ENCODE measurements around the gene RNASE13.

Gene RNASE13

DNA sequence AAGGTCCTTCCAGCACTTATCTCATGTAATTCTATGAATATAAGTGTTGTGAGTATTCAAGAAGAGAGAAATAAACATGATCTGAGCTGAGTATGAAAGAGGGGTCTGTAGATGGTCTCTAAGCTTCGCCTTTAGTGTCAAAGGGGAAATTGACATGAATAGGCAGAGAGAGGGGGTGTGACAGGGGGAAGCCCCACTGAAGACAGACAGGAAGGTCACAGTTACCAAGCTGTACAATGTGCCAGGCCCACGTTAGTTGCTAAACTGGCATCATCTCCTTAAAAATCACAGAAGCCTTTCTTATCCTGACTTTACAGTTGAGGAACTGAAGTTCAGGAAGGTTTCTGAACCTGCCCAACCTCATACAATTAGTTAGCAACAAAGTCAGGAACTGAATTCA lies 43.1 kb upstream of the RNASE13 start:
- H3K4me3 ChIP-seq (ENCODE audit: low read depth, low read length), result no peak overlapping the region
- DNase-seq (ENCODE audit: low read depth), result no peak
- TF ChIP-seq CTCF (IDR thresholded peaks at IDR 0.05; ENCODE audit: low read depth, low read length, missing control alignments), result no peak

DNA sequence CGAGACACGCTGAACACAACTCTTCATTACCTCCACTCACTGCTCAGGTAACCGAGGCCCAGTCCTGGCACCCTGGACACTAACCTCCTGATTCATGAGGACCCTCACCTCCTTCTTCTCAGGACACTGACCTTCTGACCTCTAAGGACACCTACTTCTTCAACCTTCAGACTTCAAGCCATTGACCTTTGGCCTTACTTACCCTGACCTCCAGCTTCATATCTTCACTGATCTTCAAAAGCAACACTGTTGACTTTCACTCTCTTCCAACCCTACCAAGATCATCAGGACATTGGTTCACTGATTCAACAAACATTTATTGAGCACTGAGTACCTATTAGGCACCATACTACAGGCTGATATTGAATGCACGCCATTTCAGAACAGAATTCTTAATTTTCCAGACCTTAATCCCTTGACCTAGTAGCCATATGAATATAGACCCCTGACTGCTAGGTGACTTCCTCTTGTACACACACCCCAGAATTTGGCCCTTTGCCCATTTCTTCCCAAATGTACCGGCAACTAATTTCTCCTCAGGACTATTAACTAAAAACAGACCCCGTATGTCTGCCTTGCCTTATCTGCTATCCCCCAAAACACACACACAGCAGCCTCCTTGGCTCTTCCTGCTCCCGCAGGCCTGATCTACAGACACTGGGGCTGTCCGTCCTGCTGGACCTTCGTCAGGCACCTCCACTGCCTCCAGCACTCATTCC lies 41.3 kb upstream of the RNASE13 start:
- TF ChIP-seq CTCF (IDR thresholded peaks at IDR 0.05; ENCODE audit: low read depth, low read length, missing control alignments), result no peak
- H3K4me3 ChIP-seq (ENCODE audit: low read depth, low read length), result no peak overlapping the region
- no peak for DNase-seq (ENCODE audit: low read depth)

- H3K4me3 ChIP-seq (ENCODE audit: low read depth, low read length), result no peak overlapping the region
- no peak for DNase-seq (ENCODE audit: low read depth)
- TF ChIP-seq CTCF (IDR thresholded peaks at IDR 0.05; ENCODE audit: low read depth, low read length, missing control alignments), result no peak
Measured at GRCh38 chr14:21074398-21075272, 40.0 kb upstream of the RNASE13 start.

DNA sequence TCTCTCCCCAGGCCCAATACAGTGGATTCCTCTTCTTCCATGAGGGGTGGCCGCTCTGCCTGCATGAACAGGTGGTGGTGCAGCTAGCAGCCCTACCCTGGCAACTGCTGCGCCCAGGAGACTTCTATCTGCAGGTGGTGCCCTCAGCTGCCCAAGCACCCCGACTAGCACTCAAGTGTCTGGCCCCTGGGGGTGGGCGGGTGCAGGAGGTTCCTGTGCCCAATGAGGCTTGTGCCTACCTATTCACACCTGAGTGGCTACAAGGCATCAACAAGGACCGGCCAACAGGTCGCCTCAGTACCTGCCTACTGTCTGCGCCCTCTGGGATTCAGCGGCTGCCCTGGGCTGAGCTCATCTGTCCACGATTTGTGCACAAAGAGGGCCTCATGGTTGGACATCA lies 39.3 kb upstream of the RNASE13 start:
- DNase-seq (ENCODE audit: low read depth), result no peak
- TF ChIP-seq CTCF (IDR thresholded peaks at IDR 0.05; ENCODE audit: low read depth, low read length, missing control alignments), result no peak

GRCh38 chr14:21072781-21073339 lies 38.3 kb upstream of the RNASE13 start:
- no peak for TF ChIP-seq CTCF (IDR thresholded peaks at IDR 0.05; ENCODE audit: low read depth, low read length, missing control alignments)
- no peak for DNase-seq (ENCODE audit: low read depth)
- no peak overlapping the region for H3K4me3 ChIP-seq (ENCODE audit: low read depth, low read length)

More for the DNA sequence above, 39.3 kb upstream of the RNASE13 start:
- H3K4me3 ChIP-seq (ENCODE audit: low read depth, low read length), result no peak overlapping the region

DNA sequence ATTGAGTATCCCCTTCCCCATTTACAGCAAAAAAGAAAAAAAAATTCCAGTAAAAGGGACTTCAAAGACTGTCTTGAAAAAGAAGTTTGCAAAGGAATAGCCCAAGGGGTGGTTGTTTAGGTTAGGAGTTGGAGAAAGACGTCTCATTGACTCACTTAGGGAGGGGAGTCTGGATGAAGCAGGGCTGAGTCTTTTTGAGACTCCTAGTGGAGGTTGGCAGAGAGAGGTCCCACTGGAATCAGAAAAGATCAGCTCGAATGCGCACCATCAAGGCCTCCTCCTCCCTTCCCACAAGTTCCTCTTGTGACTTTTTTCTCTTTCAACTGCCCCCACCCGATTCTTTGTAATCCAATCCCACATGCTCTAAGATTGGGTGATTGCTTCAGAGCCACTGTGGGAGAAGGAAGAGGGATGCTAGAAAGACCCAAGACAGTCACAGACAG lies 37.4 kb upstream of the RNASE13 start:
- no peak for TF ChIP-seq CTCF (IDR thresholded peaks at IDR 0.05; ENCODE audit: low read depth, low read length, missing control alignments)
- DNase-seq (ENCODE audit: low read depth), result no peak
- H3K4me3 ChIP-seq (ENCODE audit: low read depth, low read length), result peak overlapping the region; percentile 37; the same call in 1 of the 2 replicates
